ENCODE results near the gene KXD1.
A peak's percentile ranks its signal among the peaks of the same experiment; 100 is the strongest.
"Not testable (repeated sequence)": the region's sequence is repeated elsewhere in the genome, so short reads cannot be mapped to it uniquely, and the experiment has no call there.

KXD1 gene

GRCh38 chr19:18518639-18519038 is 39.0 kb upstream of the KXD1 start:
- DNase-seq (ENCODE audit: low read depth, low spot score) = no peak
- H3K9me3 ChIP-seq (ENCODE audit: insufficient read depth, low read length) = no peaks in the 10 kb centered on the region
- H3K9ac ChIP-seq (ENCODE audit: insufficient read length, low read depth) = no peak overlapping the region
- no peak for TF ChIP-seq SUZ12 (IDR thresholded peaks at IDR 0.05; ENCODE audit: extremely low read depth, insufficient read depth, insufficient read length)
- no peak for TF ChIP-seq ZNF274 (IDR thresholded peaks at IDR 0.05; ENCODE audit: low read depth, low read length)
- no peak for TF ChIP-seq YY1 (IDR thresholded peaks at IDR 0.05; ENCODE audit: insufficient read depth, insufficient read length)
- no peaks in the 10 kb centered on the region for H3K27me3 ChIP-seq (ENCODE audit: insufficient read depth, insufficient read length)
- peaks cover 9% of the 10 kb centered on the region for H3K36me3 ChIP-seq (ENCODE audit: insufficient read depth, insufficient read length, low read length)
- H3K4me3 ChIP-seq (ENCODE audit: insufficient read length, low read depth) = no peak overlapping the region
- peaks cover 29% of the 10 kb centered on the region for H3K4me1 ChIP-seq (ENCODE audit: insufficient read depth, insufficient read length)

GRCh38 chr19:18519962-18520847 is 37.5 kb upstream of the KXD1 start:
- H3K9me3 ChIP-seq (ENCODE audit: insufficient read depth, low read length) = no peaks in the 10 kb centered on the region
- H3K4me1 ChIP-seq (ENCODE audit: insufficient read depth, insufficient read length) = peaks cover 25% of the 10 kb centered on the region
- peak overlapping the region; percentile 100 for H3K4me3 ChIP-seq (ENCODE audit: insufficient read length, low read depth)
- TF ChIP-seq SUZ12 (IDR thresholded peaks at IDR 0.05; ENCODE audit: extremely low read depth, insufficient read depth, insufficient read length) (no peak), ZNF274 (IDR thresholded peaks at IDR 0.05; ENCODE audit: low read depth, low read length) (no peak), YY1 (IDR thresholded peaks at IDR 0.05; ENCODE audit: insufficient read depth, insufficient read length) (no peak)
- H3K36me3 ChIP-seq (ENCODE audit: insufficient read depth, insufficient read length, low read length) = peaks cover 3% of the 10 kb centered on the region
- DNase-seq (ENCODE audit: low read depth, low spot score) = peak; percentile 47
- peak overlapping the region; percentile 100 for H3K9ac ChIP-seq (ENCODE audit: insufficient read length, low read depth)
- H3K27me3 ChIP-seq (ENCODE audit: insufficient read depth, insufficient read length) = no peaks in the 10 kb centered on the region

DNA sequence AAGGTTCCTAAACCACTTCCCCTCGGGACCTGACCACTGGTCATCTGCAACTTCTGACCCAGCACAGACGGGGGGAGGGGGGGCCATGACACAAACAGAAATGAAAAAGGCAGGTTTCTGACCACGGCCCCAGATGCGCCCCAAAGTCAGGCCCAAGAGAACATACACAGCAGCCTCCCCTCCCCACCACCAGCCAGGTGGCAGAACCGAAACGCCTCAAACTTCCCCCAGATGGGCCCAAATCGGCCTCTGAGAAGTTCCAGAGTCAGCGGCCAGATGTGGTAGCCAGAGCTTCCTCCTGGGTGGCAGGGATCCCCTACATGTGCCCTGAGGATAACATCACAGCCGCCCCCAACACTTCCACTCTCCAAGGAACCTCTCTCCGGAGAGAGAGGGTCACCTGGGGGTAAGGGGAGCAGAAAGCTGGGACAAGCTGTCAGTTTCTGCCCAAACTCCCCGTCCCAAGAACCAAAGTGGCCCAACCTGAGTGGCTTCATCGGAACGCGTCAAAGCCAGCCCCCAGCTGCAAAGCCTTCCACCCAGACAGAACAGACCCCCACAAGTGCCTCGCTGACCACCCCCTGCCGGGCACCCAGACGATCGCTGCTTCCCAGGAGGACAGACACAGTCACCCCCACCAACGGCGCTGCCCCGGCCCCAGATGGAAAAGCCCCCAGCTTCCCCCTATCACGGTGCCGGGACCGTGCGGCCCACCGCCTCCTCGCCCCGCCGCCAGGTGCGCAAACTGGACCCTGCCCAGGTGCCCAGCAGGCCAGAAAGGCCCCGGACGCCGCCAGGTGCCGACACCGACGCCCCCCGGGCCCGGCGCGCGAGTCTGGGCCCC is 36.6 kb upstream of the KXD1 start:
- peak overlapping the region; percentile 100 for H3K9ac ChIP-seq (ENCODE audit: insufficient read length, low read depth)
- DNase-seq (ENCODE audit: low read depth, low spot score) = no peak
- TF ChIP-seq SUZ12 (IDR thresholded peaks at IDR 0.05; ENCODE audit: extremely low read depth, insufficient read depth, insufficient read length) (no peak), YY1 (IDR thresholded peaks at IDR 0.05; ENCODE audit: insufficient read depth, insufficient read length) (no peak), ZNF274 (IDR thresholded peaks at IDR 0.05; ENCODE audit: low read depth, low read length) (no peak)
- peak overlapping the region; percentile 100 for H3K4me3 ChIP-seq (ENCODE audit: insufficient read length, low read depth)
- no peaks in the 10 kb centered on the region for H3K27me3 ChIP-seq (ENCODE audit: insufficient read depth, insufficient read length)
- peaks cover 3% of the 10 kb centered on the region for H3K36me3 ChIP-seq (ENCODE audit: insufficient read depth, insufficient read length, low read length)
- peaks cover 17% of the 10 kb centered on the region for H3K4me1 ChIP-seq (ENCODE audit: insufficient read depth, insufficient read length)
- no peaks in the 10 kb centered on the region for H3K9me3 ChIP-seq (ENCODE audit: insufficient read depth, low read length)

DNA sequence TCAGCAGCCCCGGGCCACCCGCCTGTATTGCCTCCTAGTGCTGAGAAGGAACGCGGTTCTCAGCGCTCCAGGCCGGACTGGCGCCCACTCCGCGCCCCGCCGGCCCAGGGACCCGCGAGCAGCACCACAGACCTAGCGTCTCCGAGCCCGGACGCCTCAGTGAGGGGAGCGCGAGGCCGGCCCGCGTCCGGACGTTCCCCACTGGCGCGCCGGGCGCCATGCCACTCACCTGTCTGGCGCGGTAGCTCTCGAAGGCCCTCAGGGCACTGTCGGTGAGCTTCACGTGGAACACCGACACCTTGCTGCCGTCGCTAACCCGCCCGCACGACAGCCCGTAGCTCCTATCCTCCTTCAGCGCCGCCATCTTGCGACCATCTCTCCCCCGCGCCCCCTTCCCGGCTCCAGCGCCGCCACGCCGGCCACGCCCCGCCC is 36.0 kb upstream of the KXD1 start, which contains the start of gene ELL:
ELL (minus strand) TSS at position 379 of the 432 bp plus-strand sequence; CDS start at position 364, 15 bp downstream.
- Histone ChIP-seq H3K9ac (ENCODE audit: insufficient read length, low read depth) (peak within 1 kb of the TSS; percentile 100), H3K4me3 (ENCODE audit: insufficient read length, low read depth) (peak within 1 kb of the TSS; percentile 100), H3K4me1 (ENCODE audit: insufficient read depth, insufficient read length) (peaks cover 10% of the 10 kb centered on the region), H3K9me3 (ENCODE audit: insufficient read depth, low read length) (no peaks in the 10 kb centered on the region), H3K27me3 (ENCODE audit: insufficient read depth, insufficient read length) (no peaks in the 10 kb centered on the region), H3K36me3 (ENCODE audit: insufficient read depth, insufficient read length, low read length) (peaks cover 3% of the 10 kb centered on the region)
- TF ChIP-seq YY1 (IDR thresholded peaks at IDR 0.05; ENCODE audit: insufficient read depth, insufficient read length) (peak; percentile 82), SUZ12 (IDR thresholded peaks at IDR 0.05; ENCODE audit: extremely low read depth, insufficient read depth, insufficient read length) (no peak), ZNF274 (IDR thresholded peaks at IDR 0.05; ENCODE audit: low read depth, low read length) (no peak)
- DNase-seq (ENCODE audit: low read depth, low spot score) = no peak

- no peak for TF ChIP-seq SUZ12 (IDR thresholded peaks at IDR 0.05; ENCODE audit: extremely low read depth, insufficient read depth, insufficient read length)
- Histone ChIP-seq H3K36me3 (ENCODE audit: insufficient read depth, insufficient read length, low read length) (peaks cover 3% of the 10 kb centered on the region), H3K9me3 (ENCODE audit: insufficient read depth, low read length) (no peaks in the 10 kb centered on the region), H3K9ac (ENCODE audit: insufficient read length, low read depth) (no peak overlapping the region), H3K4me3 (ENCODE audit: insufficient read length, low read depth) (no peak overlapping the region), H3K27me3 (ENCODE audit: insufficient read depth, insufficient read length) (no peaks in the 10 kb centered on the region), H3K4me1 (ENCODE audit: insufficient read depth, insufficient read length) (peaks cover 6% of the 10 kb centered on the region)
- DNase-seq (ENCODE audit: low read depth, low spot score) = peak; percentile 99
These were observed 35.4 kb upstream of the KXD1 start for GRCh38 chr19:18522124-18522861.

DNA sequence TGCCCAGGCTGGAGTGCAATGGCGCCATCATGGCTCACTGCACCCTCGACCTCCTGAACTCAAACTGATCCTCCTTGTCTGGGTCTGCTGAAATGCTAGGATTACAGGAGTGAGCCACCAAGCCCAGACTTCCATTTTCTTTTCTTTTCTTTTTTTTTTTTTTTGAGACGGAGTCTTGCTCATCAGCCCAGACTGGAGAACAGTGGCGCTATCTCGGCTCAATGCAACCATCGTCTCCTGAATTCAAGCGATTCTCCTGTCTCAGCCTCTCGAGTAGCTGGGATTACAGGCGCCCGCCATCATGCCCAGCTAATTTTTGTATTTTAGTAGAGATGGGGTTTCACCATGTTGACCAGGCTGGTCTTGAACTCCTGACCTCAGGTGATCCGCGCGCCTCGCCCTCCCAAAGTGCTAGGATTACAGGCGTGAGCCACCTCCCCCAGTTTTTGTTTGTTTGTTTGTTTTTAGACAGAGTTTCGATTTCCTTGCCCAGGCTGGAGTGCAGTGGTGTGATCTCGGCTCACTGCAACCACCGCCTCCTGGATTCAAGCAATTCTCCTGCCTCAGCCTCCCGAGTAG is 34.7 kb upstream of the KXD1 start:
- H3K36me3 ChIP-seq (ENCODE audit: insufficient read depth, insufficient read length, low read length); H3K9me3 ChIP-seq (ENCODE audit: insufficient read depth, low read length); DNase-seq (ENCODE audit: low read depth, low spot score); H3K27me3 ChIP-seq (ENCODE audit: insufficient read depth, insufficient read length); H3K9ac ChIP-seq (ENCODE audit: insufficient read length, low read depth); H3K4me1 ChIP-seq (ENCODE audit: insufficient read depth, insufficient read length); H3K4me3 ChIP-seq (ENCODE audit: insufficient read length, low read depth): not testable (repeated sequence)

All from NT2/D1 (cell line).